HG02938 (cell line): Measurements from ENCODE around the gene SNAPC5.
"Not testable (repeated sequence)": the region's sequence is repeated elsewhere in the genome, so short reads cannot be mapped to it uniquely, and the experiment has no call there.

Experiments
- ATAC-seq: cut with Tn5 transposase; IDR thresholded peaks from one replicate; pipeline ENCODE4 v1.9.1; 2021; ENCODE audit warnings: mild to moderate bottlenecking, moderate library complexity; ENCODE audit not compliant: unreplicated experiment

SNAPC5 gene

GRCh38 chr15:66494262-66494661 is 3.3 kb downstream of the SNAPC5 start:
- no peak for ATAC-seq

GRCh38 chr15:66491846-66492245 is 5.7 kb downstream of the SNAPC5 start:
- no peak for ATAC-seq

- no peak for ATAC-seq
These were observed 8.3 kb downstream of the SNAPC5 start for GRCh38 chr15:66489179-66489791.

- ATAC-seq, result no peak
These were observed 9.0 kb downstream of the SNAPC5 start for GRCh38 chr15:66488525-66488924.

- ATAC-seq, result no peak
These were observed 10.7 kb downstream of the SNAPC5 start for GRCh38 chr15:66486887-66487286.

GRCh38 chr15:66484539-66485112 is 12.9 kb downstream of the SNAPC5 start:
- no peak for ATAC-seq

- no peak for ATAC-seq
These were observed 14.4 kb downstream of the SNAPC5 start for GRCh38 chr15:66483131-66483566.

- ATAC-seq, result no peak
These were observed 15.0 kb downstream of the SNAPC5 start for GRCh38 chr15:66482539-66482938.

- ATAC-seq, result no peak
These were observed 16.3 kb downstream of the SNAPC5 start for GRCh38 chr15:66481107-66481856.

GRCh38 chr15:66480267-66480666 is 17.3 kb downstream of the SNAPC5 start:
- ATAC-seq, result no peak

GRCh38 chr15:66477011-66477410 is 20.6 kb downstream of the SNAPC5 start:
- ATAC-seq, result no peak

- ATAC-seq, result no peak
These were observed 21.0 kb downstream of the SNAPC5 start for GRCh38 chr15:66476535-66476934.

GRCh38 chr15:66474963-66475362 is 22.6 kb downstream of the SNAPC5 start:
- ATAC-seq, result no peak

- no peak for ATAC-seq
These were observed 23.4 kb downstream of the SNAPC5 start for GRCh38 chr15:66474135-66474534.

GRCh38 chr15:66472176-66472999 is 25.2 kb downstream of the SNAPC5 start:
- peak; percentile 92 for ATAC-seq

GRCh38 chr15:66470825-66471224 is 26.7 kb downstream of the SNAPC5 start:
- ATAC-seq, result not testable (repeated sequence)

- ATAC-seq, result not testable (repeated sequence)
These were observed 30.2 kb downstream of the SNAPC5 start for GRCh38 chr15:66467162-66468040.

- ATAC-seq, result not testable (repeated sequence)
These were observed 32.3 kb downstream of the SNAPC5 start for GRCh38 chr15:66465294-66465693.

- no peak for ATAC-seq
These were observed 34.9 kb downstream of the SNAPC5 start for GRCh38 chr15:66462627-66463026.

- no peak for ATAC-seq
These were observed 35.6 kb downstream of the SNAPC5 start for GRCh38 chr15:66461917-66462316.
